ENCODE measurements around the gene CCR9. TPM values are rescaled to one million over a fixed set of nuclear protein-coding genes. Genes with fewer than 3 reads are reported as not detected.

Gene CCR9
- total RNA-seq, 2 experiments from 2014 or later: not detected

GRCh38 chr3:45914362-45915058 lies 28.2 kb downstream of the CCR9 start:
- Mint-ChIP-seq H3K27me3 (ENCODE audit: low read depth) (peaks cover 7% of the 10 kb centered on the region), H3K4me1 (ENCODE audit: low read depth) (peaks cover 24% of the 10 kb centered on the region), H3K36me3 (ENCODE audit: low read depth) (peaks cover 2% of the 10 kb centered on the region), H3K27ac (no peak overlapping the region), H3K4me3 (no peak overlapping the region), H3K9me3 (no peaks in the 10 kb centered on the region)
- CTCF ChIA-PET: interaction anchor here (0.6 kb wide), 1 partner anchor 23 kb away, joined by 3 read pairs; no protein-coding TSS in a partner anchor
- intact Hi-C loops (cut with micrococcal nuclease): loop anchor here (1.0 to 10.0 kb wide), 5 partner anchors 53 to 402 kb away; partner anchors contain the start of genes LIMD1 and LZTFL1
- DNase-seq: no peak

- H3K4me3 Mint-ChIP-seq: no peak overlapping the region
- peaks cover 7% of the 10 kb centered on the region for H3K27me3 Mint-ChIP-seq (ENCODE audit: low read depth)
- intact Hi-C loops (cut with micrococcal nuclease): loop anchor here (1.0 to 10.0 kb wide), 5 partner anchors 54 to 403 kb away; partner anchors contain the start of genes LIMD1 and LZTFL1
- no peak overlapping the region for H3K27ac Mint-ChIP-seq
- H3K4me1 Mint-ChIP-seq (ENCODE audit: low read depth): peaks cover 24% of the 10 kb centered on the region
- H3K36me3 Mint-ChIP-seq (ENCODE audit: low read depth): peaks cover 2% of the 10 kb centered on the region
- no peaks in the 10 kb centered on the region for H3K9me3 Mint-ChIP-seq
- CTCF ChIA-PET: interaction anchor here (0.8 kb wide), 1 partner anchor 12 kb away, joined by 5 read pairs; no protein-coding TSS in a partner anchor
- no peak for DNase-seq
These were observed 28.7 kb downstream of the CCR9 start for GRCh38 chr3:45915059-45915439.

GRCh38 chr3:45915518-45916231 lies 29.3 kb downstream of the CCR9 start:
- H3K4me1 Mint-ChIP-seq (ENCODE audit: low read depth): peaks cover 24% of the 10 kb centered on the region
- H3K27me3 Mint-ChIP-seq (ENCODE audit: low read depth): peaks cover 7% of the 10 kb centered on the region
- intact Hi-C loops (cut with micrococcal nuclease): loop anchor here (1.0 to 10.0 kb wide), 5 partner anchors 54 to 403 kb away; partner anchors contain the start of genes LIMD1 and LZTFL1

DNA sequence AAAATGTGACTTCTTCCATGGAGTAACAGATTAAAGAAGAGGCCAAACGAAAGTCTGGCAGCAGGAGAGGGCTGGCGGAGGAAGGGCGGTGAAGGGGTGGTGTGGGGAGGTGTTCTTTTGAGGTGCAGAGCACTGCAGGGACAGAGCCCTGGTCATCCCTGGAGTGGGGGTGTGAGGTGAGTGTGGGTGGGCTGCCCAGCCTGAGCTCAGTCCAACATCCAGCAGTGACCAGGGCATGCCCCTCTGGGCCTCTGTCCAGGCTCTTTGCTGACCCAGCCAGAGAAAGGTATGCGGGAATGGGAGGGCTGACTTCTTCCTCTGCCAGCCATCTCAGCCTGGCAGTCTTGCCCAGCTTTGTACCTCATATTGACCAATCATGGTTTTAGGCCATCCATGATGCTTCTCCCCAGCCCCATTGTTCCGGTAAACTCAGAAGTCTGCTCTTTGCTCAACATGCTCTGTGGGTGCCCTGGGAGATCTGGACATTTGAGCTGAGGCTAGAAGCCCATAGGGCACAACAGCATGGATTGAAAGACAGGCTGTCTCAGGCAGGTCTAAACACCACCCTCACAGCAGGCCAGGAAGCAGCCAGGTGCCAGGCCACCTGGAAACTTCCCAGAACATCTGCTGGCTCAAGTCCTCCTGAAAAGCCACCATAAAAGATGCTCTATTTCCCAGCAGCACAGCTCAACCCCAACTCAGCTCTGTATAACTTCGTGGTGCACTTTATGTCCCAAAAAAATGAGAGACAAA lies 31.0 kb downstream of the CCR9 start:
- Mint-ChIP-seq H3K4me3 (no peak overlapping the region), H3K9me3 (no peaks in the 10 kb centered on the region), H3K4me1 (ENCODE audit: low read depth) (peaks cover 31% of the 10 kb centered on the region), H3K27ac (no peak overlapping the region), H3K27me3 (ENCODE audit: low read depth) (peaks cover 6% of the 10 kb centered on the region), H3K36me3 (ENCODE audit: low read depth) (peaks cover 13% of the 10 kb centered on the region)
- intact Hi-C loops (cut with micrococcal nuclease): loop anchor here (5.0 to 10.0 kb wide), 4 partner anchors 75 to 405 kb away; partner anchors contain the start of genes LIMD1 and LZTFL1
- CTCF ChIA-PET: interaction anchor here (0.7 kb wide), 1 partner anchor 155 kb away, joined by 3 read pairs; no protein-coding TSS in a partner anchor
- DNase-seq: no peak

More at GRCh38 chr3:45915518-45916231, 29.3 kb downstream of the CCR9 start:
- Mint-ChIP-seq H3K4me3 (no peak overlapping the region), H3K36me3 (ENCODE audit: low read depth) (peaks cover 6% of the 10 kb centered on the region), H3K27ac (no peak overlapping the region), H3K9me3 (no peaks in the 10 kb centered on the region)
- CTCF ChIA-PET: interaction anchor here (0.8 kb wide), 1 partner anchor 11 kb away, joined by 5 read pairs; no protein-coding TSS in a partner anchor
- DNase-seq: peak; percentile 83

DNA sequence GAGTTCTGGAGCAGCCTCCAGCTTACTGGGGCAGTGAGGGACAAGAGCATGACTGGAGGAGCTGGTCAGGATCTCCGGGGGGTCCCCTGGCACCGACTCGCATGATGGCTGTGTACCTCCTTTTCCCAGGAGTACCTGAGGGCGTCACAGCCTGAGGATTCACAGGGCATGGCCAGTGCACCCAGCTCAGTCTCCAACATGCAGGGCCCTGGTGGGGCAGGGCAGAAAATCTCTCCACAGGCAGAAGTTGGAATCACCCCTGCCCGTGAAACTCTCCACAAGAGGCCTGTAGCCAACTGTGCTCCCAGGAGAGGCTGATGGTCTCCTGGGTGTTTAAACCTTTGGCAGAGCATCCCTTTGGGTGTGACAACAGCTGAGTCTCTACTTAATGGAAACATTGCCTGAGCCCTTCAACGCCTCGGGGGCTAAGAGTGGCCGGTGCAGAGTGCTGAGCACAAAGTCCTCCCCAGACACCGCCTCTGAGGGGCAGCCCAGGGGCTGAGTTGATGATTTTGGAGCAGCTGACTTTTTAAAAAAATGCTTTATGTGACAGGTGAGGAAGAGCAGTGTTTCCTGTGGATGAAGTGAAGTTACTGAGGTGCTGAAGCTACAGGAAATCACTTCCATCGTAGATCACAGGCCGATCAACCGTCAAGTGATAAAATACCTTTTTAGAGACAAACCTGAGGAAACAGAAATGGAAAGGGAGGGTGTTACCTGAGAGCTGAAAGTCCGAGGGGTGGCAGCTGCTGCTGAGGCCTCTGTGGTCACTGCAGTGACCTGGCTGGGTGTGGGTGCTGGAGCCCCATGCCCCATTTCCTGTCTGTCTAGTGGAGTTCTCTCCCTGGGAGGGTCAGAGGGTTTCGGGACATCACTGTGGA lies 35.1 kb downstream of the CCR9 start:
- Mint-ChIP-seq H3K4me1 (ENCODE audit: low read depth) (peaks cover 11% of the 10 kb centered on the region), H3K27ac (no peak overlapping the region), H3K4me3 (no peak overlapping the region), H3K27me3 (ENCODE audit: low read depth) (no peaks in the 10 kb centered on the region), H3K36me3 (ENCODE audit: low read depth) (peaks cover 28% of the 10 kb centered on the region), H3K9me3 (no peaks in the 10 kb centered on the region)
- CTCF ChIA-PET: interaction anchor here (1.1 to 2.1 kb wide), 2 partner anchors 9 to 157 kb away, joined by 3 to 14 read pairs; no protein-coding TSS in a partner anchor
- no peak for DNase-seq
- intact Hi-C loops (cut with micrococcal nuclease): no loop called here

DNA sequence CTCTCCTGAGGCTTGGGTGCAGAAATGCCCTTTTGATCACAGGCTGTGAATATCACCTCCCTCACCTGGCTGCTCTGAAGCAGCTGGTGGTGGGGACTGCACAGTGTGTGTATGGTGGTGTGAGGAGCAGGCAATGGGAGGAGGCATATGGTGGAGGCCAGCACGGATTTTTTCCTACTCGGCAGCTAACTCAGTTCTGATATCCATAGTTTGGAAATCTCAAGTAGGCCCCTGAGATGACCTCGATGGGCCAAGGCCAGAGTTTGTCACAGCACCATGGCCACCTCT lies 35.6 kb downstream of the CCR9 start:
- Mint-ChIP-seq H3K36me3 (ENCODE audit: low read depth) (peaks cover 30% of the 10 kb centered on the region), H3K27ac (no peak overlapping the region), H3K4me1 (ENCODE audit: low read depth) (peaks cover 11% of the 10 kb centered on the region), H3K27me3 (ENCODE audit: low read depth) (no peaks in the 10 kb centered on the region), H3K4me3 (no peak overlapping the region), H3K9me3 (no peaks in the 10 kb centered on the region)
- CTCF ChIA-PET: interaction anchor here (1.0 to 1.1 kb wide), 2 partner anchors 9 to 17 kb away, joined by 3 to 7 read pairs; no protein-coding TSS in a partner anchor
- intact Hi-C loops (cut with micrococcal nuclease): no loop called here
- DNase-seq: no peak

DNA sequence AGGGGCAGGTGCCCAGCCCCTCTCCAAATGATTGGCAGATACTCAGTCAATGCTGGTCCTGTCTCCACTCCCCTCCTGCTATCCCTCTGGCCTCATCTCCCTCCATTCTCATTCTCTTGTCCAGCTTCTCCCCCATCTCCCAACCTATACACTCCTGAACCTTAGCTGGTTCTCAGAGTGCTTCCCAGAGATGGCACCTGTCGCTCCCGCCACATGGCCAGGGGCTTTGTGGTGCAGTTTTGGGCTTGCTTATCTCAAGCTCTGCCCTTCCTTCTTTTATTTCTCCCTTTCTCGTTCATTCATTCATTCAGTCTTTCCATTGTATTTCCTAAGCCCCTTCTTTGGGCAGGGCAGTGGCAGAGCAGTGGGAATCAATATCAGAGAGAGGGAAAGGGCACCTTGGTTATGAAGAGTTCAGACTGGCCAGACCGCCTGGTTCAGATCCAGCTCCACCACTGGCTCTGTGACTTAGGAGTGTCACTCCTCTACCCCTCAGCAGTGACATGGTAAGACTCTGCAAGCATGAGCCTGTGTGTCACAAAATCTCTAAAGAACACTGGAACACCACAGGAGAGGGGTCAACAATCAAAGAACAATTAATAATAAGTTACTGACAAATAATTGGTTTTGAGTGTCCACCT lies 36.7 kb downstream of the CCR9 start:
- Mint-ChIP-seq H3K36me3 (ENCODE audit: low read depth) (peaks cover 40% of the 10 kb centered on the region), H3K4me1 (ENCODE audit: low read depth) (peaks cover 11% of the 10 kb centered on the region), H3K9me3 (no peaks in the 10 kb centered on the region), H3K4me3 (no peak overlapping the region), H3K27me3 (ENCODE audit: low read depth) (no peaks in the 10 kb centered on the region), H3K27ac (no peak overlapping the region)
- DNase-seq: no peak
- intact Hi-C loops (cut with micrococcal nuclease): no loop called here
- CTCF ChIA-PET: interaction anchor here (0.8 to 1.3 kb wide), 4 partner anchors 16 to 155 kb away, joined by 3 to 7 read pairs (median 4); no protein-coding TSS in a partner anchor

- no peaks in the 10 kb centered on the region for H3K27me3 Mint-ChIP-seq (ENCODE audit: low read depth)
- no peak for DNase-seq
- H3K36me3 Mint-ChIP-seq (ENCODE audit: low read depth): peaks cover 42% of the 10 kb centered on the region
- no peaks in the 10 kb centered on the region for H3K9me3 Mint-ChIP-seq
- no peak overlapping the region for H3K4me3 Mint-ChIP-seq
- peaks cover 8% of the 10 kb centered on the region for H3K4me1 Mint-ChIP-seq (ENCODE audit: low read depth)
- CTCF ChIA-PET: interaction anchor here (1.3 kb wide), 1 partner anchor 154 kb away, joined by 3 read pairs; no protein-coding TSS in a partner anchor
- H3K27ac Mint-ChIP-seq: no peak overlapping the region
- intact Hi-C loops (cut with micrococcal nuclease): no loop called here
These were observed 37.4 kb downstream of the CCR9 start for GRCh38 chr3:45923755-45924154.

DNA sequence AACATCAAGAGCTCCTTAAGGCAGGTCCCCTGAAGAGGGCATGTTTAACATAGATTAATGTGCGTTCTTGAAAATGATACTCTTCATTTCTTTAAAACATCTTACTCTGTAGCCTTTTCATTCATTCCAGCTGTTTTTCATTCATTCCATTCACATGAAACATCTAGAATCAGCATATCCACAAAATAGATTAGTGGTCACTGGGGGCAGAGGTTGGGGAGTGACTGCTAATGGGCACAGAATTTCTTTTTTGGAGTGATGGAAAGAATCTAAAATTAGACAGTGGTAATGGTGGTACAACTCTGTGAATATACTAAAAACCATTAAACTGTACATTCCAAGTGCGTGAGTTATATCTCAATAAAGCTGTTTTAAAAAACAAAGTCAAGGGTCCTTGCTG lies 41.5 kb downstream of the CCR9 start:
- intact Hi-C loops (cut with micrococcal nuclease): loop anchor here (2.0 kb wide), 2 partner anchors 263 to 891 kb away; no protein-coding TSS in a partner anchor
- Mint-ChIP-seq H3K27ac (no peak overlapping the region), H3K9me3 (no peaks in the 10 kb centered on the region), H3K4me1 (ENCODE audit: low read depth) (no peaks in the 10 kb centered on the region), H3K27me3 (ENCODE audit: low read depth) (no peaks in the 10 kb centered on the region), H3K36me3 (ENCODE audit: low read depth) (peaks cover 50% of the 10 kb centered on the region), H3K4me3 (no peak overlapping the region)
- no peak for DNase-seq
- CTCF ChIA-PET: interaction anchor here (0.8 to 5.1 kb wide), 6 partner anchors 9 to 254 kb away, joined by 3 to 46 read pairs (median 3); no protein-coding TSS in a partner anchor

GRCh38 chr3:45929042-45929679 lies 42.8 kb downstream of the CCR9 start:
- peak; percentile 76 for DNase-seq
- intact Hi-C loops (cut with micrococcal nuclease): loop anchor here (1.0 to 2.0 kb wide), 3 partner anchors 168 to 892 kb away; no protein-coding TSS in a partner anchor
- CTCF ChIA-PET: interaction anchor here (0.6 to 5.1 kb wide), 16 partner anchors 8 to 422 kb away, joined by 3 to 46 read pairs (median 4); no protein-coding TSS in a partner anchor
- Mint-ChIP-seq H3K9me3 (no peaks in the 10 kb centered on the region), H3K27ac (no peak overlapping the region), H3K4me3 (no peak overlapping the region), H3K36me3 (ENCODE audit: low read depth) (peaks cover 48% of the 10 kb centered on the region), H3K27me3 (ENCODE audit: low read depth) (no peaks in the 10 kb centered on the region), H3K4me1 (ENCODE audit: low read depth) (no peaks in the 10 kb centered on the region)
